Measurements from ENCODE around the gene CDC26. TPM values are rescaled to one million over a fixed set of nuclear protein-coding genes. Genes with fewer than 3 reads are reported as not detected.

Gene CDC26
- total RNA-seq, 1 experiment from 2014 or later = 25.4 TPM

DNA sequence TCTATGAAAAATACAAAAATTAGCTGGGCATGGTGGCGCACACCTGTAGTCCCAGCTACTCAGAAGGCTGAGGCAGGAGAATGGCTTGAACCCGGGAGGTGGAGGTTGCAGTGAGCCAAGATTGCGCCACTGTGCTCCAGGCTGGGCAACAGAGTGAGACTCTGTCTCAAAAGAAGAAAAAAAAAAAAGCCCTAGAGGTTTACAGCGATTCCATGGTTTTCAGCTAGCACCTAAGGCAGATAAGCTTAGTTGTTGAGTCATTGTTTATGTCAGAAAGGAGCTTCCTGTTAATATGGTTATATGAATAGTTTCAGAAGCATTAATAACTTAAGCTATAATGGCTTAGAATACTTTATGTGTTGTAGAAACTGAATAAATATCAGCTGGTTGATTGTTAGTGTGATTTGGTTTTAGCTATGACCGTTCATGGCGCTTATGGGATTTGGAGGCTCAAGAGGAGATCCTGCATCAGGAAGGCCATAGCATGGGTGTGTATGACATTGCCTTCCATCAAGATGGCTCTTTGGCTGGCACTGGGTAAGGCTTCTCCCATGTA, 14.8 kb upstream of the CDC26 start:
- peaks cover 80% of the 10 kb centered on the region for H3K36me3 ChIP-seq (ENCODE audit: insufficient read depth, low read length, poor library complexity, severe bottlenecking)
- POLR2A ChIA-PET (ENCODE audit: low non-redundant PET) = no interaction called here

DNA sequence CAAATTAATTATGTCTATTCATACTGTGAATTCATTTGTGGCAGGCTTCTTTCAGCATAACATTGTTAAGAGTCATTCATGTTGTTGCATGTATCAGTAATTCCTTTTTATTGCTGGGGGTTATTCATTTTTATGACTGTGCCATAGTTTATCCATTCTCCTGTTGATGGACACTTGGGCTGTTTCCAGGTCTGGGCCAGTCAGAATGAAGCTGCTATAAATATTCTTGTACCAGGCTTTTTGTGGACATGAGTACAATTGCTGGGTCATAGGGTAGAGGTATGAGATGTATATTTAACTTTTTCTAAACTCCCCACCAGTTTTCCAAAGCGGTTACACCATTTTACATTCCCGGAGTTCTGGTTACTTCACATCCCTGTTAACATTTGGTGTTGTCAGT, 13.7 kb upstream of the CDC26 start:
- H3K27me3 ChIP-seq (replicated peaks; ENCODE audit: insufficient read depth, low read depth, low read length, poor library complexity) = no peaks in the 10 kb centered on the region
- H3K4me1 ChIP-seq (ENCODE audit: insufficient read depth, low read length, poor library complexity, severe bottlenecking) = no peaks in the 10 kb centered on the region
- no TSS peak for BruUV-seq (replicated peaks)
- H3K36me3 ChIP-seq (ENCODE audit: insufficient read depth, low read length, poor library complexity, severe bottlenecking) = peaks cover 90% of the 10 kb centered on the region
- POLR2A ChIA-PET (ENCODE audit: low non-redundant PET) = no interaction called here
- intact Hi-C loops (cut with micrococcal nuclease; ENCODE audit: unreplicated experiment) = no loop called here
- no peak overlapping the region for H3K27ac ChIP-seq (ENCODE audit: low read depth, low read length, poor library complexity, severe bottlenecking)
- no peak for DNase-seq (ENCODE audit: low spot score)
- H3K9me3 ChIP-seq (ENCODE audit: low read depth, low read length, poor library complexity, severe bottlenecking) = no peaks in the 10 kb centered on the region
- no peak overlapping the region for H3K4me3 ChIP-seq (ENCODE audit: low read depth, low read length, poor library complexity, severe bottlenecking)
- CTCF ChIA-PET = no interaction called here
- TF ChIP-seq EZH2 (IDR thresholded peaks at IDR 0.05; ENCODE audit: borderline replicate concordance, low read depth, low read length, poor library complexity, severe bottlenecking) = no peak
- TF ChIP-seq CTCF (conservative IDR thresholded peaks at IDR 0.05; ENCODE audit: low read depth, low read length) = no peak

More for the DNA sequence above, 14.8 kb upstream of the CDC26 start:
- Histone ChIP-seq H3K4me3 (ENCODE audit: low read depth, low read length, poor library complexity, severe bottlenecking) (no peak overlapping the region), H3K4me1 (ENCODE audit: insufficient read depth, low read length, poor library complexity, severe bottlenecking) (no peaks in the 10 kb centered on the region), H3K27ac (ENCODE audit: low read depth, low read length, poor library complexity, severe bottlenecking) (no peak overlapping the region), H3K27me3 (replicated peaks; ENCODE audit: insufficient read depth, low read depth, low read length, poor library complexity) (no peaks in the 10 kb centered on the region), H3K9me3 (ENCODE audit: low read depth, low read length, poor library complexity, severe bottlenecking) (no peaks in the 10 kb centered on the region)
- intact Hi-C loops (cut with micrococcal nuclease; ENCODE audit: unreplicated experiment) = no loop called here
- DNase-seq (ENCODE audit: low spot score) = no peak
- CTCF ChIA-PET = no interaction called here
- TF ChIP-seq CTCF (conservative IDR thresholded peaks at IDR 0.05; ENCODE audit: low read depth, low read length) (no peak), EZH2 (IDR thresholded peaks at IDR 0.05; ENCODE audit: borderline replicate concordance, low read depth, low read length, poor library complexity, severe bottlenecking) (no peak)
- no TSS peak for BruUV-seq (replicated peaks)

GRCh38 chr9:113281356-113281755, 6.0 kb upstream of the CDC26 start:
- intact Hi-C loops (cut with micrococcal nuclease; ENCODE audit: unreplicated experiment) = no loop called here
- Histone ChIP-seq H3K36me3 (ENCODE audit: insufficient read depth, low read length, poor library complexity, severe bottlenecking) (peaks cover 90% of the 10 kb centered on the region), H3K27ac (ENCODE audit: low read depth, low read length, poor library complexity, severe bottlenecking) (no peak overlapping the region), H3K27me3 (replicated peaks; ENCODE audit: insufficient read depth, low read depth, low read length, poor library complexity) (no peaks in the 10 kb centered on the region), H3K4me1 (ENCODE audit: insufficient read depth, low read length, poor library complexity, severe bottlenecking) (peaks cover 8% of the 10 kb centered on the region), H3K9me3 (ENCODE audit: low read depth, low read length, poor library complexity, severe bottlenecking) (no peaks in the 10 kb centered on the region), H3K4me3 (ENCODE audit: low read depth, low read length, poor library complexity, severe bottlenecking) (no peak overlapping the region)
- CTCF ChIA-PET = no interaction called here
- no peak for DNase-seq (ENCODE audit: low spot score)
- POLR2A ChIA-PET (ENCODE audit: low non-redundant PET) = no interaction called here
- TF ChIP-seq EZH2 (IDR thresholded peaks at IDR 0.05; ENCODE audit: borderline replicate concordance, low read depth, low read length, poor library complexity, severe bottlenecking) (no peak), CTCF (conservative IDR thresholded peaks at IDR 0.05; ENCODE audit: low read depth, low read length) (no peak)
- no TSS peak for BruUV-seq (replicated peaks)

Data from A673 (cell line).